Endothelial cell (in vitro differentiated cells): ENCODE measurements around the gene DMBX1. TPM values are rescaled to one million over a fixed set of nuclear protein-coding genes. Genes with fewer than 3 reads are reported as not detected.

Experiments
- DNase-seq: peaks from one replicate; pipeline ENCODE4 v3.0.0; 2021; ENCODE audit warnings: low spot score
- H3K27ac Mint-ChIP-seq: one replicate; pipeline ENCODE4 v1.8.0; 2021; ENCODE audit warnings: mixed read lengths, inconsistent platforms; ENCODE audit not compliant: unreplicated experiment
- H3K27me3 Mint-ChIP-seq: one replicate; pipeline ENCODE4 v1.8.0; 2021; ENCODE audit warnings: mild to moderate bottlenecking, moderate library complexity, mixed read lengths, inconsistent platforms; ENCODE audit not compliant: unreplicated experiment
- H3K36me3 Mint-ChIP-seq: one replicate; pipeline ENCODE4 v1.8.0; 2021; ENCODE audit warnings: mild to moderate bottlenecking, low read depth, mixed read lengths, inconsistent platforms; ENCODE audit not compliant: unreplicated experiment
- H3K4me1 Mint-ChIP-seq: one replicate; pipeline ENCODE4 v1.8.0; 2021; ENCODE audit warnings: mild to moderate bottlenecking, mixed read lengths, inconsistent platforms; ENCODE audit not compliant: unreplicated experiment
- H3K4me3 Mint-ChIP-seq: one replicate; pipeline ENCODE4 v1.8.0; 2021; ENCODE audit warnings: mild to moderate bottlenecking, mixed read lengths, inconsistent platforms; ENCODE audit not compliant: unreplicated experiment
- H3K9me3 Mint-ChIP-seq: one replicate; pipeline ENCODE4 v1.8.0; 2021; ENCODE audit warnings: mixed read lengths, inconsistent platforms; ENCODE audit not compliant: unreplicated experiment
- total RNA-seq: library from RNA; stranded (reverse); fragmentation: NEBNext Ultra II Directional; extraction: Animal tissue kit (Norgen Biotek cat#: 25700); gene quantifications from one replicate; pipeline ENCODE4 v1.2.1, GENCODE V29; 2021; ENCODE audit not compliant: unreplicated experiment
- TF ChIP-seq, protein P1 (sequence below): fragments of 200-600 bp; sonication (generic); IDR thresholded peaks from one replicate; pipeline ENCODE4 v1.5.0; 2021; ENCODE audit warnings: antibody characterized with exemption; ENCODE audit not compliant: unreplicated experiment

DMBX1 gene
- total RNA-seq, 1 donor from 2014 or later: not detected

DNA sequence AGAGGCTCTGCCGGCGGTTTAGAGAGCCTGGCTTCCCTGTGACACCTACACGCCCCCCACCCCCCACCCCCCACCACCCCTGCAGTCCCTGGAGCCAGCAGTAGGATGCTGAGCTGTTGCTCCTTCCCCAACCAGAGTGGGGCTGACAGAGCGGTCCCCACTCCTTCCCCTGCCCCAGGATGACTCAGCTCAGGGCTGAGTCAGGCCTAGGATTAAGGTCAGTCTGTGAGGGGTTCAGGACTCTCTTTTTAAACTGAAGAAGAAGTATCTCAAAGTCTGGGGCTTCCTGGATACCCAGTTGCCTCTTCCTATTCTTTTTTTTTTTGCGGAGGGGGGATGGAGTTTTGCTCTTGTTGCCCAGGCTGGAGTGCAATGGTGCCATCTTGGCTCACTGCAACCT lies 19.1 kb downstream of the DMBX1 start:
- TF ChIP-seq, protein P1, sequence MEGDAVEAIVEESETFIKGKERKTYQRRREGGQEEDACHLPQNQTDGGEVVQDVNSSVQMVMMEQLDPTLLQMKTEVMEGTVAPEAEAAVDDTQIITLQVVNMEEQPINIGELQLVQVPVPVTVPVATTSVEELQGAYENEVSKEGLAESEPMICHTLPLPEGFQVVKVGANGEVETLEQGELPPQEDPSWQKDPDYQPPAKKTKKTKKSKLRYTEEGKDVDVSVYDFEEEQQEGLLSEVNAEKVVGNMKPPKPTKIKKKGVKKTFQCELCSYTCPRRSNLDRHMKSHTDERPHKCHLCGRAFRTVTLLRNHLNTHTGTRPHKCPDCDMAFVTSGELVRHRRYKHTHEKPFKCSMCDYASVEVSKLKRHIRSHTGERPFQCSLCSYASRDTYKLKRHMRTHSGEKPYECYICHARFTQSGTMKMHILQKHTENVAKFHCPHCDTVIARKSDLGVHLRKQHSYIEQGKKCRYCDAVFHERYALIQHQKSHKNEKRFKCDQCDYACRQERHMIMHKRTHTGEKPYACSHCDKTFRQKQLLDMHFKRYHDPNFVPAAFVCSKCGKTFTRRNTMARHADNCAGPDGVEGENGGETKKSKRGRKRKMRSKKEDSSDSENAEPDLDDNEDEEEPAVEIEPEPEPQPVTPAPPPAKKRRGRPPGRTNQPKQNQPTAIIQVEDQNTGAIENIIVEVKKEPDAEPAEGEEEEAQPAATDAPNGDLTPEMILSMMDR: no peak
- Mint-ChIP-seq H3K4me1 (peaks cover 8% of the 10 kb centered on the region), H3K4me3 (no peak overlapping the region), H3K27me3 (peaks cover 4% of the 10 kb centered on the region), H3K36me3 (no peaks in the 10 kb centered on the region), H3K27ac (no peak overlapping the region), H3K9me3 (no peaks in the 10 kb centered on the region)
- no peak for DNase-seq

DNA sequence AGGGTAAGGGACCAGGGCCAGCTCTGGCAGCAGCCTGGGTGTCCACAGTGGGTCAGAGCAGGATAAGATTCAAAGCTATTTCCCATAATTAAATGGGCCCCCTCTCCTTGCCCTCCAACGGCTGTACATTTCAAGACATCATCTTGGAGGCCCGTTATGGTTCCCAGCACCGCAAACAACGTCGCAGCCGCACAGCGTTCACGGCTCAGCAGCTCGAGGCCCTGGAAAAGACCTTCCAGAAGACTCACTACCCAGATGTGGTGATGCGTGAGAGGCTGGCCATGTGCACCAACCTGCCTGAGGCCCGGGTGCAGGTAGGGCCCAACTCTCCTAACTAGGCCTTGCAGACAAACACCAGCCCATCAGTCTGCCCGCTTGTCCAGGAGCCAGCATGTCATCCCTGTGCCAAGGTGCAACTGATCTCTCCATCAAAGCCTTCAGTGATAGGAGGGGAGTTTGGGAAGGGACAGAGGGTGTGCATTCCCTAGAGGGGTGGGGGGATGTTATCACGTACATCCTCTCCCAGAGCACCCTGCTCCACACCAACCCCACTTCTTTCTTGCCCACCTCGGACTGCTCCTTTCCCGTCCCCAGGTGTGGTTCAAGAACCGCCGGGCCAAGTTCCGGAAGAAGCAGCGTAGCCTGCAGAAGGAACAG lies 20.8 kb downstream of the DMBX1 start:
- Mint-ChIP-seq H3K27ac (no peak overlapping the region), H3K27me3 (peaks cover 7% of the 10 kb centered on the region), H3K9me3 (no peaks in the 10 kb centered on the region), H3K4me3 (no peak overlapping the region), H3K4me1 (peaks cover 8% of the 10 kb centered on the region), H3K36me3 (no peaks in the 10 kb centered on the region)
- no peak for DNase-seq
- TF ChIP-seq, protein P1: no peak

DNA sequence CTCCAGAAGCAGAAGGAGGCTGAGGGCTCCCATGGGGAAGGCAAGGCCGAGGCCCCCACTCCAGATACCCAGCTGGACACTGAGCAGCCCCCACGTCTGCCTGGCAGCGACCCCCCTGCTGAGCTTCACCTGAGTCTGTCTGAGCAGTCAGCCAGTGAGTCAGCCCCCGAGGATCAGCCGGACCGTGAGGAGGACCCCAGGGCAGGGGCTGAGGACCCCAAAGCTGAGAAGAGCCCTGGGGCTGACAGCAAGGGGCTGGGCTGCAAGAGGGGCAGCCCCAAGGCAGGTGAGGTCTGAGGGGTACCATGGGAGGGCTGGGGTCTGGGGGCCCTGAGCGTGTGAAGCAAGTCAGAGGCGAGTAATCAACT lies 21.3 kb downstream of the DMBX1 start:
- DNase-seq: no peak
- Mint-ChIP-seq H3K36me3 (no peaks in the 10 kb centered on the region), H3K27ac (no peak overlapping the region), H3K27me3 (peaks cover 9% of the 10 kb centered on the region), H3K9me3 (no peaks in the 10 kb centered on the region), H3K4me1 (peaks cover 8% of the 10 kb centered on the region), H3K4me3 (no peak overlapping the region)
- TF ChIP-seq, protein P1: no peak

DNA sequence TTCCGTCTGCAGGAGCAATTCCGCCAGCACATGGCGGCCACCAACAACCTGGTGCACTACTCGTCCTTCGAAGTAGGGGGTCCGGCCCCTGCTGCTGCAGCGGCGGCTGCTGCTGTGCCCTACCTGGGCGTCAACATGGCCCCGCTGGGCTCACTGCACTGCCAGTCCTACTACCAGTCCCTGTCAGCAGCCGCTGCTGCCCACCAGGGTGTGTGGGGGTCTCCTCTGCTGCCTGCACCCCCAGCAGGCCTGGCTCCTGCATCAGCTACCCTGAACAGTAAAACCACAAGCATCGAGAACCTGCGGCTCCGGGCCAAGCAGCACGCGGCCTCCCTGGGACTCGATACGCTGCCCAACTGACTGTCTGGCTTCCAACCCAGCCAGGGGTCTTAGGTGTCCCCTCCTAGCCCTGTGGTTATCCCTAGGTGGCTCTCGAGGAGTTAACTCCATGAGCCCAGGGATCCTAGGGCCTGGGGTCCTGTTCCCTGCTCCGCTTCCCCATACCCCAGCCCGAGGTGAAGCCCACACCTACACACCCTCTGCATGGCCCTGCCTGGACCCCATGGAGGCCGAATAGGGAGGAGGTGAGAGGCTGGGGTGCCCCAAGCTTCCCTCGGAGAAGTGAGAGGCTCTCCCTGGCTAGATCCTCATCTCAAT lies 22.6 kb downstream of the DMBX1 start:
- H3K27me3 Mint-ChIP-seq: peaks cover 10% of the 10 kb centered on the region
- peaks cover 12% of the 10 kb centered on the region for H3K4me1 Mint-ChIP-seq
- TF ChIP-seq, protein P1: no peak
- H3K27ac Mint-ChIP-seq: no peak overlapping the region
- no peak for DNase-seq
- no peaks in the 10 kb centered on the region for H3K36me3 Mint-ChIP-seq
- H3K4me3 Mint-ChIP-seq: no peak overlapping the region
- no peaks in the 10 kb centered on the region for H3K9me3 Mint-ChIP-seq

DNA sequence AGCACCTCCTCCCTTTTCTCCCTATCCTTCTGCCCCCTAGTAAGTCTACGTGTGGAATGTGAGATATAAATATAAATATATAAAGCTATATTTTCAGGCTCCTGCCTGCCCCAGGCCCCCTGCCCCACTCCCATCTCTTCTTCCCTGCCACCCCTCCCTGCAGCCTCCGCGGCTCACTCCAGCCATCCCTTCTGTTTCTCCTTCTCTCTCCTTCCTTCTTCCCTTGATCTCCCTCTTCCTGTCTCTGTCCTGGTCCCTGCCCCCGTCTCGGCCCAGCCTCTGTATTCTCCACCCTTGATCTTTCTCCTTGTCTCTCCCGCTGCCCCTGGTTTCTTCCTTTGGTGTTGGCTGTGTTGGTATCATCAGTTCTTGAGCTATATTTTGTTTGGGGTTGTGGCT lies 23.2 kb downstream of the DMBX1 start:
- TF ChIP-seq, protein P1: no peak
- DNase-seq: no peak
- Mint-ChIP-seq H3K9me3 (no peaks in the 10 kb centered on the region), H3K27ac (no peak overlapping the region), H3K4me1 (peaks cover 12% of the 10 kb centered on the region), H3K36me3 (no peaks in the 10 kb centered on the region), H3K4me3 (no peak overlapping the region), H3K27me3 (peaks cover 10% of the 10 kb centered on the region)
